CD4-positive, alpha-beta T cell treated with Interleukin-10 for 1 hour (primary cell): Measurements from ENCODE around the gene ADRA2C.

Source experiments
- DNase-seq: peaks from one replicate; pipeline ENCODE4 v3.0.0-alpha.2; 2020

ADRA2C gene

DNA sequence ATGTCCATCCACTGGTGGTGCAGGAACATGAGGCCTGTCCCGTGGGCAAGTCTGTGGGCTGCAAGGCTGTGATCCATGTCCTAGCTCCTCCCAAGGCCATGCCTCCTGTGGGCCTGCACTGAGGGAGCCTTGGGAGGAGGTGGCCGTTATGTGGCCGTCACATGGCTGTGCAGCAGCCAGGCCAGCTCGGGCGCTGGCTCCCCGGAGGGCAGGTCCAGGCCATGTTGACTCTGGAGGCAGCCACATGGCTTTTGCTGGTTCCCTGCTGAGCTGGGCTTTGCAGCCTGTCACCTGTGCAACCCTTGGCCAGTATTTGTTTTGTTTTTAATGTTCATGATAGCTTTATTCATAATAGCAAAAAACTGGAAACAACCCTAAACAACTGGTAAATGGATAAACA is 13.3 kb downstream of the ADRA2C start:
- DNase-seq, result no peak

DNA sequence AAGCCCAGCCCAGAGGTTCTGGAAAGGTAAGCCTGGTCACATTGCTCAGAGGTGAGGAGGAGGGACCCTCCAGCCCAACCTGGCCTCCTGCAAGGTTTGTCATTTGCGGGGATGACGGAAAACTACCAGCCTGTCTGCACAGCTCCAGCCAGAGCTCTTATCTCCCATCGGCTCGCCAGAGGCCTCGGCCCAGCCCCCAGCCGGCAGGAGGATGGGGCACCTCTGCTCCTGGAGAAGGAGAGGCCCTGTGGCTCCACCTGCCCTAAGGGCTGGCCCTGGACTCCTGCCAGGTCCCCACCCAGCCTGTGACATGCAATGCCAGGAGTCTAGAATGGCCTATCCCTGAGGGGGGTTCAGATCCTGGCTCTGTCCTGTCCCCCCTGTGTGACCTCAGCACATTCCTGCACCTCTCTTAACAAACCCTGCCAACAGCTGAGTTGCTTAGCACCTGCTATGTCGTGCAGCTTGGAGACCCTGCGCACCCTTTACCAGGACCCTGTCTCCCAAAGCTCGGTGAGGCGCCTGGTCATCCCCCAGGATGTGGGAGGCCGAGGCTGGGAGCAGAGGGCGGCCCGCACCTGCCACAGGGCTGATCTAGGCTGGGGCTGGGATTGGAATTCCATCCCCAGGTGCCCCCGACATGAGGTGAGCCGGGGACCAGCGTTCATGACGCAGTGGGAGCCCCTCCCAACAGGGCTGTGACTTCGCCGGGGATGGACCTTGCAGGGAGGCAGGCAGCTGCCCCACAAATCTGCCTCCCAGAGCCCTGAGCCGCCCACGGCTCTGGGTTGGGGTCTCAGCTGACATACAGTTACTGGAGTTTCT is 14.4 kb downstream of the ADRA2C start:
- no peak for DNase-seq

GRCh38 chr4:3781193-3781886 is 15.2 kb downstream of the ADRA2C start:
- DNase-seq, result no peak

DNA sequence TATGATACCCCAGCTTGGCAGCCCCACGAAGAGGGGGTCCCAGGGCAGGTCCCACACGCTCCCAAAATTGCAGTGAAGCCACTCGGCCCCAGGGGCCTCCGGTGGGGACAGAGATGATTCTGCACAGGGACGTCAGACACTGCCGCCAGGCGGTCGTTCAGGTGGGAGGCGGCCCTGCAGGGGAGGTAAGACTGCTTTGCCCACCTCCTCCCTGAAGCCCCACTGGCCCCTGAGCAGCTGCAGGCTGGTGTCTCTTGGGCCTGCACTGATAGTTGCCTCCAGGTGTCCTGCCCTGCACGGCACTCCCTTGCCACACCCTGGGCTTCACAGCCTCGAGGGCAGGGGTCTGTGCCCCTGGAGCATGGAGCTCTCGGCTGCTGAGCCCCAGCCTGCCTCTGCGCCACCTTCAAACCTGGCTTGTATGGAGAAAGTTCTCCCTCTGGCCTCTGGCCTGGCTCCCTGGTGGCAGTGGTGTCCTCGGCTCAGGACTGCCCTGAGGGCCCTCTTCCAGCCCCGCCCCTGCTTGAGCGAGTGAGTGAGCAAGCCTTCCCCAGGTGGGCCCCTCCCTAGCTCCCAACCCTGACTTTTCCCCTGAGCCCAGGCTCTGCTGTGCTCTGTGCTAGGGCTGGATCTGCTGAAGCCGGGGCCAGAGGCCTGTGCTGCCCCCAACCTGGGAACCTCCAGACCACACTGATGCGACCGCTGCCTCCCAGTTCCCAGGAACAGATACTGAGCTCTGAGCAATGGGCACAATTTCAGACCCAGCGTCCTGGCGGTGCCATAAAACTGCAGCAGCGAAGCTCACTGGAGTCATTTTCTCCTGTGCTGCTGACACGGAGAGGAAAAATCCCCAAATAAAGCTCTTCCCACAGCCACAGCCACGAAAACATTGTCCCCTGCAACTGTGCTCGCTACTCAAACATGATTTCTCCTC is 16.1 kb downstream of the ADRA2C start:
- DNase-seq, result no peak

- no peak for DNase-seq
These were observed 17.6 kb downstream of the ADRA2C start for GRCh38 chr4:3783693-3784306.

- DNase-seq, result no peak
These were observed 18.5 kb downstream of the ADRA2C start for GRCh38 chr4:3784454-3785291.

GRCh38 chr4:3785292-3785565 is 19.0 kb downstream of the ADRA2C start:
- DNase-seq, result no peak

- no peak for DNase-seq
These were observed 20.1 kb downstream of the ADRA2C start for GRCh38 chr4:3786196-3786869.

DNA sequence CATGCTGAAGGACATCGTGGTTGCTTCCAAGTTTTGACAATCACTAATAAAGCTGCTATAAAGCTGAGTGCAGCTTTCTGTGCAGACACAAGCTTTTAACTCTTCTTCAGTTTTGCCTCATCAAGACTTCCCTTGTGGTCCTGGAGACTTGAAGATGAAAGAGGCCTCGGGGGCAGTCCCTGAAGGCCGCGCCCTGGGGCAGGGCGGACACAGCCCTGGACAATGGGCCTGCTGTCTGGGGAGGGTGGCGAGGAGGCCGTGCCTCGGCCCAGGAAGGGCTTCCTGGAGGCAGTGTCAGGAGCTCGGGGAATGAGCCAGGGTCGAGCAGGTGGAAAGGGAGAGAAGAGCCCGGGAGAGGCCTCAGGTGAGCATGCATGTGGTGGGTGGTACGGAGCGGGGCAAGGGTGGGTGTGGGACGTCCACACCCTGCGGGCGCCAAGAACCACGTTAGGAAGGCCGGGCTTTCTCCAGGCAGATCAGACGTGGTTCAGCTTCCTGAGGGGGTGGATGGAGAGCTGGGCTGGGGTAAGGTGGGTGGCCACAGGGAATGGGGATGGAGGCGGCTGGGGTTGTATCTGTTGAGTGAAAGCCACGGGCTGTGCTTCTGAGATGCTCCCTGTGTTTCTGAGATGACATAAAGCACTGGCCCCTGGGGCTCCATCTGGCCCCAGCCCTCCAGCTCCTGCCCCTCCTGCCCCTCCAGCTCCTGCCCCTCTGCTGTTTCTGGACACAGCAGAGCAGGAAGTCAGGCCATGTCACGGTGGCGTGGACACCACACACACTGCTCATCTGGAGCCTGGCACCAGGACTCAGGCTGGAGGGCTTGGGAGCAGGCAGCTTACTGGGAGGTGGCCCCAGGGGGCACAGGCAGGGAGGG is 21.5 kb downstream of the ADRA2C start:
- DNase-seq, result no peak

DNA sequence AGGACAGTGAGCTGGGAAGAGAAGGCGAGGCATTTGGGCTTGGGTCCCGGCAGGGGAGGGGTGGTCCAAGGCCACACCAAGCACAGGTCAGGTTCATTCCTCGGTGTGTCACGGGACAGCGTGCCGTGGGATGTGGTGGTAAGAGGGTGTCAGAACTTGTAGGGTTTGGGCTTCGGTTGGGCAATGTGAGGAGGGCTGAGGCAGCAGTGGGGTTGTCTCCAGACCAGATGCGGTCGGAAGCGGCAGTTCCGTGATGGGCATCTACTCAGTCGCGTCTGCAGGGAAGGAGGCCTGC is 22.1 kb downstream of the ADRA2C start:
- DNase-seq, result no peak

DNA sequence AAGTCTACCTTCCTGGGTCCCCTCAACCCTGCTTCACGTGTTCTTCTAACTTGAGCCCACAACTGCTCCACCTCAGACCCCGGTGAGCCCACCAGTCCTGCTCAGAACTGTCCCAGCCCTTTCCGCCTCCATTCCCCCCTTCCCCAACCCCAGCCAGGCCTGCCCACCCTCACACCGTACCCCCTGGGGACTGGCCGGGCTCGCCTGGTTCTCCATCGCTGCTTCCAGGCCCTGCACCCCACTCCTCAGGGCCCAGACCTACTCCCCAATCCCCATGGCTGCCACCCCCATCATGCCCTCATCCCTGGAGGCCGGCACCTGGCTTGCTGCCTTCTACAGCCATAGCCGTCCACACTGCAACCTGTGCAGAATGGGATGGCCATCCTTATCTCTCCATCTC is 23.4 kb downstream of the ADRA2C start:
- no peak for DNase-seq

- DNase-seq, result no peak
These were observed 23.9 kb downstream of the ADRA2C start for GRCh38 chr4:3790006-3790561.

GRCh38 chr4:3791256-3791655 is 25.1 kb downstream of the ADRA2C start:
- no peak for DNase-seq

- DNase-seq, result no peak
These were observed 25.8 kb downstream of the ADRA2C start for GRCh38 chr4:3791910-3792542.

DNA sequence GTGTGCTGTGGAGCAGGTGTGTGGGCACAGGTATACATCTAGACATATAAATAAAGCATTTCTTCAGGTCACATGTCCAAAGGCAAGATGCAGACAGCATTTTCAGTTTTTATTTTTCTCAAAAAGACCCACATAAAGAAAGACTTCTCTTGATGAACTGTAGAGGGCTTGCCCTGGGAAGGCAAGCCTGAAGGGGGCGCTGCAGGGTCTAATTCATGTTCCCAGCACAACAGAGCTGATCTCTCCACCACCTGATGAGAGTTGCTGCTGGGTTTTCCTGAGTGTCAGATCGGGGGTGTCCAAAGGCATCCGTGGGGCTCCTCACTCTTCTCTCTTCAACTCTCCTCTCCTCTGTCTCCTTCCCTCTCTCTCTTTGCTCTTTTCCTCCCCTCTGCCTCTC is 26.6 kb downstream of the ADRA2C start:
- no peak for DNase-seq

GRCh38 chr4:3793545-3793944 is 27.4 kb downstream of the ADRA2C start:
- DNase-seq, result no peak

- DNase-seq, result no peak
These were observed 30.8 kb downstream of the ADRA2C start for GRCh38 chr4:3796960-3797359.

- DNase-seq, result no peak
These were observed 31.9 kb downstream of the ADRA2C start for GRCh38 chr4:3797831-3798790.

GRCh38 chr4:3799496-3799895 is 33.3 kb downstream of the ADRA2C start:
- DNase-seq, result no peak
